Measurements from ENCODE around the gene HOTAIR.

Gene HOTAIR

DNA sequence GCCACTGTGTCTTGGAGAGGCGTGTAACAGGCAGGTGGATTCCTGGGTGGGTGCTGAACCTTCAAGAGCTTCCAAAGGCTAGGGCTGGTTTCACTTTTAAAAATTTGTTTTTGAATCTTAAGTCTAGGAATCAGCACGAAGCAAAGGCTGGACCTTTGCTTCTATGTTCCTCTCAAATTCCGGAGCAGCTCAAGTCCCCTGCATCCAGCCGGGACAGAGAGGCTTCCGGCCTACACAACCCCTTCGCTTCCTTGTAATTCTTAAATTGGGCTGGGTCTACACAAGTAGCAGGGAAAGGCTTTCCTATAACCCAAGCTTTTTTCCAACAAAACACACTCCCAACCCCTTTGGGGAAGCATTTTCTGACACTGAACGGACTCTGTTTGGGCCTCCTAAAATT, 11.7 kb downstream of the HOTAIR start:
- H3K4me3 ChIP-seq (ENCODE audit: control insufficient read depth, low read depth, low read length) = no peak overlapping the region
- TF ChIP-seq, protein P1, sequence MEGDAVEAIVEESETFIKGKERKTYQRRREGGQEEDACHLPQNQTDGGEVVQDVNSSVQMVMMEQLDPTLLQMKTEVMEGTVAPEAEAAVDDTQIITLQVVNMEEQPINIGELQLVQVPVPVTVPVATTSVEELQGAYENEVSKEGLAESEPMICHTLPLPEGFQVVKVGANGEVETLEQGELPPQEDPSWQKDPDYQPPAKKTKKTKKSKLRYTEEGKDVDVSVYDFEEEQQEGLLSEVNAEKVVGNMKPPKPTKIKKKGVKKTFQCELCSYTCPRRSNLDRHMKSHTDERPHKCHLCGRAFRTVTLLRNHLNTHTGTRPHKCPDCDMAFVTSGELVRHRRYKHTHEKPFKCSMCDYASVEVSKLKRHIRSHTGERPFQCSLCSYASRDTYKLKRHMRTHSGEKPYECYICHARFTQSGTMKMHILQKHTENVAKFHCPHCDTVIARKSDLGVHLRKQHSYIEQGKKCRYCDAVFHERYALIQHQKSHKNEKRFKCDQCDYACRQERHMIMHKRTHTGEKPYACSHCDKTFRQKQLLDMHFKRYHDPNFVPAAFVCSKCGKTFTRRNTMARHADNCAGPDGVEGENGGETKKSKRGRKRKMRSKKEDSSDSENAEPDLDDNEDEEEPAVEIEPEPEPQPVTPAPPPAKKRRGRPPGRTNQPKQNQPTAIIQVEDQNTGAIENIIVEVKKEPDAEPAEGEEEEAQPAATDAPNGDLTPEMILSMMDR (IDR thresholded peaks at IDR 0.05; ENCODE audit: control insufficient read depth, insufficient read depth, low read depth, low read length, missing control alignments) = no peak
- no peak for DNase-seq (ENCODE audit: low read depth)

- TF ChIP-seq, protein P1 (IDR thresholded peaks at IDR 0.05; ENCODE audit: control insufficient read depth, insufficient read depth, low read depth, low read length, missing control alignments) = no peak
- H3K4me3 ChIP-seq (ENCODE audit: control insufficient read depth, low read depth, low read length) = no peak overlapping the region
- DNase-seq (ENCODE audit: low read depth) = no peak
These were observed 13.6 kb downstream of the HOTAIR start for GRCh38 chr12:53961025-53961761.

DNA sequence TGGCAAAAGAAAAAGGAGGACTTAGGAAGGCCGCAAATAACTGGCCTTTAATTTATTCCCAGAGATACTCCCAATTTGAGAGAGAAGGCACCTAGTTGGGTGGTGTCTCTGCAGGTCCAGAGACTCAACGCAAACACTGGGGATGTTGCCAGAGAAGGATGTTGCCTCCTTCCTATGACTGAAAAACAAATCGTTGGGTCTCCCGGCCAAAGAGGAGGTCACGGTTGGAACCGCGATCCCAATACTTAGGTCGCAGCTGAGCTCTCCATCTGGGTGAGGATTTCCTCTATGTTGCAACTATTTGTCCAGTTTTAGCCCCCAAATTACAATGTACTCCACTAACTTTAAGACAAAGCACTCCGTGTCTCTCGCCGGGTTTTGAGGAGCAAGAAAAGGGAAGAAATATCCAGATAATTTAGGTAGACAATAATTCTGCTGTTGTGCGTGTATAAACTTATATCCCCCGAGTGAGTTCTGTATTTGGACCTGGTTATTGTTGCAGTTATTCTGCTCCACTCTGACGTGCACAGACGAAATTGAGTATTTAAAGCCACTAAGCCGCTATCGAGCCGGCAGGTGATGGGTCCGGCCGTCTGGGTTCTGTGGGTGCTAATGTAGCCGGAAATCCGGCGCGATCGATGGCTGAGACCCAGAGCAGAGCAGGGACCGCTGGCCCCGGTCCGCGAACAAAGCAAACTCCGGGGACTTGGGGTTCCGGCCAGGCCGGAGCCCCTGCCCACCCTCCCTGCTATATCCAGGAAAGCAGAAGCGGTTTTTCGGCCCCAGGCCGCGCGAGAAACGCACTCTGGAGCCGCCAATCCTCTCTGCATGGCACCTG, 14.3 kb downstream of the HOTAIR start:
- H3K4me3 ChIP-seq (ENCODE audit: control insufficient read depth, low read depth, low read length) = no peak overlapping the region
- no peak for DNase-seq (ENCODE audit: low read depth)
- TF ChIP-seq, protein P1 (IDR thresholded peaks at IDR 0.05; ENCODE audit: control insufficient read depth, insufficient read depth, low read depth, low read length, missing control alignments) = no peak

- DNase-seq (ENCODE audit: low read depth) = no peak
- no peak overlapping the region for H3K4me3 ChIP-seq (ENCODE audit: control insufficient read depth, low read depth, low read length)
- TF ChIP-seq, protein P1 (IDR thresholded peaks at IDR 0.05; ENCODE audit: control insufficient read depth, insufficient read depth, low read depth, low read length, missing control alignments) = no peak
These were observed 15.4 kb downstream of the HOTAIR start for GRCh38 chr12:53959314-53959713.

GRCh38 chr12:53958128-53958527, 16.6 kb downstream of the HOTAIR start:
- TF ChIP-seq, protein P1 (IDR thresholded peaks at IDR 0.05; ENCODE audit: control insufficient read depth, insufficient read depth, low read depth, low read length, missing control alignments) = no peak
- no peak overlapping the region for H3K4me3 ChIP-seq (ENCODE audit: control insufficient read depth, low read depth, low read length)
- DNase-seq (ENCODE audit: low read depth) = no peak

- TF ChIP-seq, protein P1 (IDR thresholded peaks at IDR 0.05; ENCODE audit: control insufficient read depth, insufficient read depth, low read depth, low read length, missing control alignments) = no peak
- no peak overlapping the region for H3K4me3 ChIP-seq (ENCODE audit: control insufficient read depth, low read depth, low read length)
- DNase-seq (ENCODE audit: low read depth) = no peak
These were observed 17.7 kb downstream of the HOTAIR start for GRCh38 chr12:53956914-53957536.

Data from AG09309 (cell line).